Fibroblast of lung (primary cell): ENCODE data around the gene NLE1. TPM values are rescaled to one million over a fixed set of nuclear protein-coding genes. Genes with fewer than 3 reads are reported as not detected.

Experiments used
- DNase-seq, 2 donors: peaks; one replicate each; pipeline versions ENCODE4 v3.0.0 to v3.0.0-alpha.2; 2010; ENCODE audit warnings: low read depth in 2 of 2
- H2AFZ ChIP-seq: 2 replicates; pipeline ENCODE4 v1.5.1; 2012; ENCODE audit warnings: low read length, control low read depth, inconsistent platforms
- H3K27ac ChIP-seq: 2 replicates; pipeline ENCODE4 v1.5.1; 2011; ENCODE audit warnings: low read length, control low read depth; ENCODE audit not compliant: insufficient read depth
- H3K27me3 ChIP-seq: 2 replicates; pipeline ENCODE4 v1.5.1; 2011; ENCODE audit warnings: mild to moderate bottlenecking, low read length; ENCODE audit not compliant: control insufficient read depth, insufficient read depth
- H3K36me3 ChIP-seq: 2 replicates; pipeline ENCODE4 v1.5.1; 2011; ENCODE audit warnings: low read length; ENCODE audit not compliant: control insufficient read depth, insufficient read depth
- H3K4me1 ChIP-seq: 2 replicates; pipeline ENCODE4 v1.5.1; 2011; ENCODE audit warnings: low read length; ENCODE audit not compliant: control insufficient read depth, insufficient read depth; ENCODE audit errors: extremely low read depth
- H3K4me2 ChIP-seq: 2 replicates; pipeline ENCODE4 v1.5.1; 2011; ENCODE audit warnings: low read length, control low read depth; ENCODE audit not compliant: insufficient read depth; ENCODE audit errors: extremely low read depth
- H3K4me3 ChIP-seq, 4 experiments: fragments of 200-600 bp in 1 of 4; sonication (generic) in 1 of 4; replicated peaks in 1 of 4; 2 replicates each; pipeline ENCODE4 v1.5.1; 2011 to 2016; ENCODE audit warnings: low read length in 4 of 4, low read depth in 3 of 4, mild to moderate bottlenecking in 3 of 4, control low read depth in 2 of 4, inconsistent platforms in 1 of 4, mixed read lengths in 1 of 4; ENCODE audit not compliant: insufficient read depth in 1 of 4; ENCODE audit errors: control extremely low read depth in 1 of 4
- H3K79me2 ChIP-seq: 2 replicates; pipeline ENCODE4 v1.5.1; 2012; ENCODE audit warnings: mild to moderate bottlenecking, low read length, inconsistent platforms; ENCODE audit not compliant: control insufficient read depth, insufficient read depth
- H3K9ac ChIP-seq: 2 replicates; pipeline ENCODE4 v1.5.1; 2011; ENCODE audit warnings: mild to moderate bottlenecking, low read length, control low read depth; ENCODE audit not compliant: insufficient read depth
- H3K9me3 ChIP-seq: 2 replicates; pipeline ENCODE4 v1.5.1; 2012; ENCODE audit warnings: low read depth, low read length; ENCODE audit not compliant: control insufficient read depth, insufficient read depth
- H4K20me1 ChIP-seq: 2 replicates; pipeline ENCODE4 v1.5.1; 2011; ENCODE audit warnings: low read length; ENCODE audit not compliant: control insufficient read depth, insufficient read depth; ENCODE audit errors: extremely low read depth
- EZH2 ChIP-seq: IDR thresholded peaks from 2 replicates; pipeline ENCODE4 v1.5.1; 2012; ENCODE audit warnings: low read length, control low read depth, mild to moderate bottlenecking; ENCODE audit errors: missing control alignments
- polyA plus RNA-seq, 2 donors: library from polyadenylated mRNA; depleted of rRNA in 1 of 2; stranded (reverse) in 1 of 2; unstranded in 1 of 2; fragments of >200 nt; gene quantifications; 2 replicates each; pipeline ENCODE4 v1.2.1, GENCODE V29; 2011 to 2012; ENCODE audit warnings: missing spikeins in 1 of 2
- total RNA-seq: library from RNA; depleted of rRNA; stranded (reverse); fragments of >200 nt; gene quantifications from 2 replicates; pipeline ENCODE4 v1.2.1, GENCODE V29; 2014
- TF ChIP-seq, protein P1 (sequence below), 2 donors: IDR thresholded peaks in 1 of 2; conservative IDR thresholded peaks in 1 of 2; 1 replicate in 1 of 2; 2 replicates in 1 of 2; pipeline ENCODE4 v1.5.1; 2011 to 2012; ENCODE audit warnings: low read length in 2 of 2, control low read depth in 1 of 2, inconsistent platforms in 1 of 2, low read depth in 1 of 2, mild to moderate bottlenecking in 1 of 2

NLE1 gene
- total and polyA plus RNA-seq, 2 donors (not counting 1 experiment from before 2014, with no cell fraction given), result 9.4 to 20.5 TPM

- no peak overlapping the region for H3K9ac ChIP-seq
- peaks cover 58% of the 10 kb centered on the region for H3K79me2 ChIP-seq
- H3K36me3 ChIP-seq, result no peaks in the 10 kb centered on the region
- peaks cover 2% of the 10 kb centered on the region for H4K20me1 ChIP-seq
- no peak overlapping the region for H3K27ac ChIP-seq
- H3K4me1 ChIP-seq, result peaks cover 22% of the 10 kb centered on the region
- no peak overlapping the region for H3K4me3 ChIP-seq
- no peaks in the 10 kb centered on the region for H3K27me3 ChIP-seq
- TF ChIP-seq, protein P1, sequence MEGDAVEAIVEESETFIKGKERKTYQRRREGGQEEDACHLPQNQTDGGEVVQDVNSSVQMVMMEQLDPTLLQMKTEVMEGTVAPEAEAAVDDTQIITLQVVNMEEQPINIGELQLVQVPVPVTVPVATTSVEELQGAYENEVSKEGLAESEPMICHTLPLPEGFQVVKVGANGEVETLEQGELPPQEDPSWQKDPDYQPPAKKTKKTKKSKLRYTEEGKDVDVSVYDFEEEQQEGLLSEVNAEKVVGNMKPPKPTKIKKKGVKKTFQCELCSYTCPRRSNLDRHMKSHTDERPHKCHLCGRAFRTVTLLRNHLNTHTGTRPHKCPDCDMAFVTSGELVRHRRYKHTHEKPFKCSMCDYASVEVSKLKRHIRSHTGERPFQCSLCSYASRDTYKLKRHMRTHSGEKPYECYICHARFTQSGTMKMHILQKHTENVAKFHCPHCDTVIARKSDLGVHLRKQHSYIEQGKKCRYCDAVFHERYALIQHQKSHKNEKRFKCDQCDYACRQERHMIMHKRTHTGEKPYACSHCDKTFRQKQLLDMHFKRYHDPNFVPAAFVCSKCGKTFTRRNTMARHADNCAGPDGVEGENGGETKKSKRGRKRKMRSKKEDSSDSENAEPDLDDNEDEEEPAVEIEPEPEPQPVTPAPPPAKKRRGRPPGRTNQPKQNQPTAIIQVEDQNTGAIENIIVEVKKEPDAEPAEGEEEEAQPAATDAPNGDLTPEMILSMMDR (conservative IDR thresholded peaks at IDR 0.05 in 1 of 2, IDR thresholded peaks at IDR 0.05 in 1 of 2; ENCODE audit: low read depth in 1 of 2, low read length in 2 of 2), result no peak
- no peak for TF ChIP-seq EZH2
- no peak overlapping the region for H3K4me2 ChIP-seq
- H2AFZ ChIP-seq, result no peak overlapping the region
- DNase-seq, result no peak
- no peaks in the 10 kb centered on the region for H3K9me3 ChIP-seq
These were observed 61.6 kb downstream of the NLE1 start for GRCh38 chr17:35080536-35080935.

DNA sequence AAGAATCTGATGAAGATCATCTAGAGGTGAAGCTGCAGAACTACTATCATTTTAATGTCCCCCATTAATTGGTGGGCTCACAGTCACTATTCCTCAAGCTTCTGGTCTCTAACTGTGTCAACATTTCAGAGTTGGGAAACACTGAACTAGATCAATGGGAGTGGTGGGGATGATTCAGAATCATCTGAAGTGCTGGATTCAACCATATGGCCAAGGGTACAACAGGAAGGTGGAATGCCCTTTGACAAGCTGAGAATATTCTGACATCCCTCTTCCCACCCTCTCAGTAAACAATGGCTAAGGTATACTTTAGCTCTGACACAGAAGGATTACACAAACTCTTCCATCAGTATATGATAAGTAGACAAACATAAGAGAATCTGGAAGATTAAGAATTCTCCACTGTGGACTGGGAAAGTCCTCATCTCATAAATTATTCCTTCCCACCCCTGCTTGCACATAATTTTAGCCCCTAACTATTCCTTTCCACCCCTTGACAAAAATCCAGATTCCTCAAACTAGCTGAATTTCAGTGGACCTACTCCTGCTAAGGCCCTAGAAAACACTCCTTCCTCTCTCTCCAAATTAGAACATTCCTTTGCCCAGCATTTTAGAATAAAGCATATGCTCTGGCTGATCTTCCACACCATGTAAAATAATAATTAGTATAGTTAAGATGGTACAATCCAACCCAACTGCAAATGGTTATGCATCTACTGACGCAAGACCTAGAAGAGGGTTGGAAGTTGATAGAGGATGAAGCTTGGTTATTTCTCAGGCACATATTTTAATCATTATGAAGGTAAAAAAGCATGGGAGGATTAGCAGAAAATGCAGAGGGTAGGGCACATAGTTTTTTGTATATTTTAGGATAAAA lies 62.3 kb downstream of the NLE1 start:
- H3K36me3 ChIP-seq, result no peaks in the 10 kb centered on the region
- TF ChIP-seq, protein P1 (conservative IDR thresholded peaks at IDR 0.05 in 1 of 2, IDR thresholded peaks at IDR 0.05 in 1 of 2; ENCODE audit: low read depth in 1 of 2, low read length in 2 of 2), result no peak
- no peak for TF ChIP-seq EZH2
- H3K9ac ChIP-seq, result no peak overlapping the region
- H2AFZ ChIP-seq, result no peak overlapping the region
- H4K20me1 ChIP-seq, result peaks cover 2% of the 10 kb centered on the region
- H3K4me1 ChIP-seq, result peaks cover 20% of the 10 kb centered on the region
- H3K4me2 ChIP-seq, result peak overlapping the region; percentile 1
- H3K79me2 ChIP-seq, result peaks cover 58% of the 10 kb centered on the region
- no peaks in the 10 kb centered on the region for H3K27me3 ChIP-seq
- peak in 1 of 2 donors; percentile 51 for DNase-seq
- H3K4me3 ChIP-seq, result no peak overlapping the region
- H3K9me3 ChIP-seq, result no peaks in the 10 kb centered on the region
- no peak overlapping the region for H3K27ac ChIP-seq

Other genes with a start within 250 kb of the NLE1 start
- 0.77 and 1.2 TPM in 2 replicates for gene CCT6B, start 180.8 kb downstream of the NLE1 start, total RNA-seq
- gene CCT6B, start 180.8 kb downstream of the NLE1 start, polyA plus RNA-seq, result 1.1 and 3.0 TPM in 2 replicates
- gene ZNF830, start 180.8 kb downstream of the NLE1 start, total RNA-seq, result 14.4 and 21.6 TPM in 2 replicates
- gene ZNF830, start 180.8 kb downstream of the NLE1 start, polyA plus RNA-seq, result 10.0 and 12.1 TPM in 2 replicates
- 24.1 and 28.2 TPM in 2 replicates for gene LIG3, start 161.8 kb downstream of the NLE1 start, total RNA-seq
- gene LIG3, start 161.8 kb downstream of the NLE1 start, polyA plus RNA-seq, result 19.4 and 29.0 TPM in 2 replicates
- 5.6 and 10.1 TPM in 2 replicates for gene RFFL, start 78.6 kb downstream of the NLE1 start, total RNA-seq
- gene RFFL, start 78.6 kb downstream of the NLE1 start, polyA plus RNA-seq, result 15.9 and 26.8 TPM in 2 replicates
- 9.8 and 12.6 TPM in 2 replicates for gene RAD51D, start 22.4 kb downstream of the NLE1 start, total RNA-seq
- 15.1 and 15.6 TPM in 2 replicates for gene RAD51D, start 22.4 kb downstream of the NLE1 start, polyA plus RNA-seq
- not detected in 2 replicates for gene FNDC8, start 20.7 kb downstream of the NLE1 start, total RNA-seq
- not detected in 2 replicates for gene FNDC8, start 20.7 kb downstream of the NLE1 start, polyA plus RNA-seq
- not detected in 2 replicates for gene UNC45B, start 5.5 kb upstream of the NLE1 start, total RNA-seq
- gene UNC45B, start 5.5 kb upstream of the NLE1 start, polyA plus RNA-seq, result not detected in 2 replicates
- not detected in 2 replicates for gene SLC35G3, start 52.1 kb upstream of the NLE1 start, total RNA-seq
- not detected in 2 replicates for gene SLC35G3, start 52.1 kb upstream of the NLE1 start, polyA plus RNA-seq
- 101 and 170 TPM in 2 replicates for gene SLFN5, start 100.8 kb upstream of the NLE1 start, total RNA-seq
- 57.6 and 101 TPM in 2 replicates for gene SLFN5, start 100.8 kb upstream of the NLE1 start, polyA plus RNA-seq
- gene SLFN11, start 231.3 kb upstream of the NLE1 start, total RNA-seq, result 74.1 and 102 TPM in 2 replicates
- 61.3 and 63.6 TPM in 2 replicates for gene SLFN11, start 231.3 kb upstream of the NLE1 start, polyA plus RNA-seq